Cardiac septum (tissue), 1 donor: Measurements from ENCODE around the gene CADM2. TPM values are rescaled to one million over a fixed set of nuclear protein-coding genes. Genes with fewer than 3 reads are reported as not detected.
"Not testable (repeated sequence)": the region's sequence is repeated elsewhere in the genome, so short reads cannot be mapped to it uniquely, and the experiment has no call there.

Experiments used
- DNase-seq: peaks from one replicate; pipeline ENCODE4 v3.0.0-alpha.2; 2020; ENCODE audit warnings: low spot score
- intact Hi-C: fragments of 100-400 bp; cut with DNase I; formaldehyde crosslinking; loops from one replicate; pipeline ENCODE4 v1.14.0; 2022
- total RNA-seq: library from RNA; stranded (reverse); fragmentation: NEBNext Ultra II Directional; extraction: Animal tissue kit (Norgen Biotek cat#: 25700); gene quantifications from one replicate; pipeline ENCODE4 v1.2.1, GENCODE V29; 2021
- donor health status: DM: no; HTN: no; CAD: no.

Gene CADM2
- total RNA-seq, 1 donor from 2014 or later, result 0.65 TPM

- DNase-seq, result no peak
- intact Hi-C loops, result no loop called here
Observed at GRCh38 chr3:85054579-85054978, 95.8 kb downstream of the CADM2 start.

- no peak for DNase-seq
- intact Hi-C loops, result no loop called here
Observed at GRCh38 chr3:85068911-85069310, 110.1 kb downstream of the CADM2 start.

GRCh38 chr3:85074003-85074402, 115.2 kb downstream of the CADM2 start:
- intact Hi-C loops, result no loop called here
- DNase-seq, result no peak

- intact Hi-C loops, result no loop called here
- DNase-seq, result no peak
Observed at GRCh38 chr3:85075663-85076062, 116.9 kb downstream of the CADM2 start.

- no peak for DNase-seq
- intact Hi-C loops, result no loop called here
Observed at GRCh38 chr3:85077018-85077417, 118.2 kb downstream of the CADM2 start.

GRCh38 chr3:85081191-85081906, 122.6 kb downstream of the CADM2 start:
- DNase-seq, result no peak
- intact Hi-C loops, result no loop called here

- intact Hi-C loops, result no loop called here
- DNase-seq, result no peak
Observed at GRCh38 chr3:85090495-85090894, 131.7 kb downstream of the CADM2 start.

- intact Hi-C loops, result no loop called here
- no peak for DNase-seq
Observed at GRCh38 chr3:85100316-85100715, 141.5 kb downstream of the CADM2 start.

GRCh38 chr3:85102781-85103180, 144.0 kb downstream of the CADM2 start:
- DNase-seq, result no peak
- intact Hi-C loops, result no loop called here

- intact Hi-C loops, result no loop called here
- no peak for DNase-seq
Observed at GRCh38 chr3:85110393-85110792, 151.6 kb downstream of the CADM2 start.

- intact Hi-C loops, result no loop called here
- DNase-seq, result no peak
Observed at GRCh38 chr3:85120879-85121278, 162.1 kb downstream of the CADM2 start.

- intact Hi-C loops, DNase-seq: not testable (repeated sequence)
Observed at GRCh38 chr3:85132864-85133263, 174.1 kb downstream of the CADM2 start.

- intact Hi-C loops, DNase-seq: not testable (repeated sequence)
Observed at GRCh38 chr3:85133691-85134420, 175.1 kb downstream of the CADM2 start.

- intact Hi-C loops, result no loop called here
- no peak for DNase-seq
Observed at GRCh38 chr3:85142626-85143025, 183.8 kb downstream of the CADM2 start.

- intact Hi-C loops, result no loop called here
Observed at GRCh38 chr3:85148036-85148435, 189.2 kb downstream of the CADM2 start.

GRCh38 chr3:85151555-85151954, 192.8 kb downstream of the CADM2 start:
- DNase-seq, result no peak
- intact Hi-C loops, result no loop called here

More at GRCh38 chr3:85148036-85148435, 189.2 kb downstream of the CADM2 start:
- no peak for DNase-seq

GRCh38 chr3:85153279-85153678, 194.5 kb downstream of the CADM2 start:
- DNase-seq, intact Hi-C loops: not testable (repeated sequence)

- intact Hi-C loops, result no loop called here
- DNase-seq, result no peak
Observed at GRCh38 chr3:85159376-85159775, 200.6 kb downstream of the CADM2 start.

- intact Hi-C loops, result no loop called here
- no peak for DNase-seq
Observed at GRCh38 chr3:85161544-85161943, 202.8 kb downstream of the CADM2 start.

- DNase-seq, result no peak
- intact Hi-C loops, result no loop called here
Observed at GRCh38 chr3:85162905-85163304, 204.1 kb downstream of the CADM2 start.

GRCh38 chr3:85164436-85164835, 205.6 kb downstream of the CADM2 start:
- intact Hi-C loops, result no loop called here
- no peak for DNase-seq
